ENCODE results near the gene CPED1. TPM values are rescaled to one million over a fixed set of nuclear protein-coding genes. Genes with fewer than 3 reads are reported as not detected.

CPED1 gene
- total and polyA plus RNA-seq, 7 donors: 1.2 to 120 (median 79.6) TPM

DNA sequence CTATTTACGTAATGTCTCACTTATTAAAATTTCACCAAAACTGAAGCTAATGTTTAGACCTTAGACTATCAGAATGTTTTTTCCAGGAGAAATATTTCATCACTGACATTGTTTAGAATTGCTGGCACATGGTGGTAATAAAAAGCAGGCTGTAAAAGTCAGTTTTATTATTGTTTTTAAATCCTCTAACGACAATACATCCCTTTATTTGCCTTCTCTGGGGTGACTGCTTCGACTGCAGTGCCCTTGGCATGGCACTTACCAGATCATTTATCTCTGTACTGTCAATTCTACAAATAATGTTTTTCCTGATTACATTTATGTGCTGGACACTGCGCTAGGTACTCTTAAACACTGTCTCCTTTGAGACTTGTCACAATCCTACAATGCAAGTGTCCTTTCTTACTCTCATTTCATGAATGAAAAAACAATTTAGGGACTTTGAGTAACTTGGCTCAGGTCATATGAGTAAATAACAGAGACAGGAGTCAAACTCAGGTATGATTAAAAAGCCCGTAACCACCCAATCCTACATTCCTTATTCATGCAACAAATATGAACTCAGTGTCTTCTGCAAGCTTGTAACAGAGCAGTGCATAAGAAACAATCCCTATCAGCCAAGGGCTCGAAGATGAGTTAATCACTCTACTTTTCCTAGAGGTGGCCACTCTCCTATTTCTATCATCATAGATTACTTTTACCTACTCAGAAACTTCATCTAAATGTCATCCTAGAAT lies 43.5 kb upstream of the CPED1 start:
- H3K4me1 ChIP-seq: peaks cover 0 to 40% (median 12%) of the 10 kb centered on the region in 4 donors
- DNase-seq: no peak
- WGBS, 2 donors: 13 to 54% methylated on average over 6 of the region's 6 CpGs
- H3K27ac ChIP-seq: peak overlapping the region in 3 of 4 donors; percentile 32 to 37 (median 35)
- intact Hi-C loops (cut with DNase I): loop anchor here (5.0 kb wide), 2 partner anchors 143 to 218 kb away; no protein-coding TSS in a partner anchor
- H3K9me3 ChIP-seq: no peaks in the 10 kb centered on the region
- TF ChIP-seq POLR2A (IDR thresholded peaks at IDR 0.05) (no peak), POLR2AphosphoS5 (IDR thresholded peaks at IDR 0.05) (peak in 3 of 4 donors; percentile 40 to 60 (median 49)), EP300 (IDR thresholded peaks at IDR 0.05) (peak in 1 of 4 donors; percentile 4)
- no peak overlapping the region for H3K4me3 ChIP-seq
- no peaks in the 10 kb centered on the region for H3K27me3 ChIP-seq
- H3K36me3 ChIP-seq: no peaks in the 10 kb centered on the region

DNA sequence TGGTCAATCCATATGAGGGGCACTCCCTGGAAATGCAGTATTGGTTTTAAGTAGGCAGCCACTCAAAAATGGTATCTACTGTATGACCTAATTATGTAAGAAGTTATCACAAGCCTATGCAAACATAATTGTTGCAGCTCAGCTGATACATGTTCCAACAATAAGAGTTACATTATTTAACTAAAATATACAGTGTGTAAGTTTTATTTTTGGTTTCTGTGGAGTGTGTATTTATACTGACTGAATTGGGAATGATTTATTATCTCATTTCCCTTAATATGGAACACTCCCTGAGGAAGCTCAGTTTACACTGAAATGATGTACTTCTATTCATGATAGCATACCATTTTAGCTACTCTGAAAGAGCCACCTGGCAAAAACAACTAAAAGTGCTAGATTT lies 40.5 kb upstream of the CPED1 start:
- Histone ChIP-seq H3K36me3 (no peaks in the 10 kb centered on the region), H3K27ac (no peak overlapping the region), H3K4me1 (peaks cover 0 to 59% (median 19%) of the 10 kb centered on the region in 4 donors), H3K9me3 (no peaks in the 10 kb centered on the region), H3K27me3 (no peaks in the 10 kb centered on the region), H3K4me3 (no peak overlapping the region)
- intact Hi-C loops (cut with DNase I): loop anchor here (5.0 kb wide), 1 partner anchor 221 kb away; no protein-coding TSS in a partner anchor
- DNase-seq: no peak
- TF ChIP-seq POLR2A (IDR thresholded peaks at IDR 0.05) (no peak), POLR2AphosphoS5 (IDR thresholded peaks at IDR 0.05) (no peak), EP300 (IDR thresholded peaks at IDR 0.05) (no peak)
- TF ChIP-seq, protein P1, sequence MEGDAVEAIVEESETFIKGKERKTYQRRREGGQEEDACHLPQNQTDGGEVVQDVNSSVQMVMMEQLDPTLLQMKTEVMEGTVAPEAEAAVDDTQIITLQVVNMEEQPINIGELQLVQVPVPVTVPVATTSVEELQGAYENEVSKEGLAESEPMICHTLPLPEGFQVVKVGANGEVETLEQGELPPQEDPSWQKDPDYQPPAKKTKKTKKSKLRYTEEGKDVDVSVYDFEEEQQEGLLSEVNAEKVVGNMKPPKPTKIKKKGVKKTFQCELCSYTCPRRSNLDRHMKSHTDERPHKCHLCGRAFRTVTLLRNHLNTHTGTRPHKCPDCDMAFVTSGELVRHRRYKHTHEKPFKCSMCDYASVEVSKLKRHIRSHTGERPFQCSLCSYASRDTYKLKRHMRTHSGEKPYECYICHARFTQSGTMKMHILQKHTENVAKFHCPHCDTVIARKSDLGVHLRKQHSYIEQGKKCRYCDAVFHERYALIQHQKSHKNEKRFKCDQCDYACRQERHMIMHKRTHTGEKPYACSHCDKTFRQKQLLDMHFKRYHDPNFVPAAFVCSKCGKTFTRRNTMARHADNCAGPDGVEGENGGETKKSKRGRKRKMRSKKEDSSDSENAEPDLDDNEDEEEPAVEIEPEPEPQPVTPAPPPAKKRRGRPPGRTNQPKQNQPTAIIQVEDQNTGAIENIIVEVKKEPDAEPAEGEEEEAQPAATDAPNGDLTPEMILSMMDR (IDR thresholded peaks at IDR 0.05): no peak

DNA sequence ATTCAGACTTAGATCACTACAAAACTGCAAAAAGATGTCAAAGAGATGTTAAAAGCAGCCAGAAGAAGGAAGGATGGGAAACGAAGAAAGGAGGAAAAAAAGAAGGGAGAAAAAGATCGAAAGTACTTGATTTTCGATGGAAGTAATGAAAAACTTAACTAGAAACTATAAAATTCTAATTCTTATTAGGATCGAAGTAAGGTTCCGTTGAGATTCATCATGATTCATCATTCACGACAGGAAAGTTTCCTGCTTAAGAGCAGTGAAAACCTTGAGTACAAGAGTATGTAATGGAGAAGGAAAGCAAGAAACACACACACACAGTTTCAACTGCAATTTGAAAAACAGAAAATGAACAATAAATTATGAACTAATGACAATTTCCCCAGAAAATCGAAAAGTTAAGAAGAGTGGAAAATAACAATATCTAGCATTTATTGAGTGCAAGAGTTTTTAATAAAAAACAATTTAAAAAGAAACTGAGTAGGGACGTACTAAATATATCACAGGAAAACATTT lies 39.1 kb upstream of the CPED1 start:
- H3K27ac ChIP-seq: peak overlapping the region in 1 of 4 donors; percentile 95
- DNase-seq: no peak
- H3K9me3 ChIP-seq: no peaks in the 10 kb centered on the region
- peaks cover 0 to 46% (median 19%) of the 10 kb centered on the region in 4 donors for H3K4me1 ChIP-seq
- WGBS, 2 donors: 39 to 52% methylated on average over 8 of the region's 8 CpGs
- peaks cover 0 to 11% (median 2%) of the 10 kb centered on the region in 4 donors for H3K36me3 ChIP-seq
- peak overlapping the region; percentile 64 to 73 (median 68) for H3K4me3 ChIP-seq
- TF ChIP-seq EP300 (IDR thresholded peaks at IDR 0.05) (no peak), POLR2AphosphoS5 (IDR thresholded peaks at IDR 0.05) (no peak), POLR2A (IDR thresholded peaks at IDR 0.05) (no peak)
- TF ChIP-seq, protein P1 (IDR thresholded peaks at IDR 0.05): no peak
- H3K27me3 ChIP-seq: no peaks in the 10 kb centered on the region
- intact Hi-C loops (cut with DNase I): loop anchor here (5.0 kb wide), 1 partner anchor 222 kb away; no protein-coding TSS in a partner anchor

DNA sequence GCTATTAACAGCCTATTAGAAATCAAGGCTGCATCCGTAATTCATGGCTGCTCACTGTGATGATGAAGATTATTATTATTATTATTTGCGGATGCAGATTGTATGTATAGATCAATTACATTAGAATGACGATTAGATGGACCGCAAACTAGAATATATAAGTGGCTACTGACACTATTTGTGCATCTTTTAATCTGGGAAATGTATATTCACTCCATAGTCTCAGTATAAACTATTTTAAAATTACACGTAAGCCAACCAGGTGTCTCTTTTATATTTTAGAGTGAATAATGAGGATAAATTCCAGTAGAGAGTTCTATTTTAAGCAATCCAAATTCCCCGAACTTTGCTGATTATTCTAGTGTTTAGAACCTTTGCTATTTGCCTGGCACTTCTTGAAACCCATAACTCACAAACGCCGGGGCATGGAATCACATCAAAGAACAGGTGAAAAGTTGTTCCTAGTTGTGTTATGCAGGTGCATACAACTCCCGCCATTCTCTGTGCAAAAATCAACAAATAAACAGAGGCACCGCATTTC lies 38.4 kb upstream of the CPED1 start:
- intact Hi-C loops (cut with DNase I): loop anchor here (2.0 to 5.0 kb wide), 4 partner anchors 39 to 223 kb away; partner anchors contain the start of genes CPED1 and TSPAN12

More for the DNA sequence above, 38.4 kb upstream of the CPED1 start:
- peak overlapping the region; percentile 64 to 73 (median 68) for H3K4me3 ChIP-seq
- H3K36me3 ChIP-seq: peaks cover 0 to 17% (median 2%) of the 10 kb centered on the region in 4 donors
- H3K27me3 ChIP-seq: no peaks in the 10 kb centered on the region
- WGBS, 2 donors: 1 to 2% methylated on average over 10 of the region's 10 CpGs
- H3K4me1 ChIP-seq: peaks cover 0 to 40% (median 14%) of the 10 kb centered on the region in 4 donors
- peak overlapping the region; percentile 94 to 96 (median 96) for H3K27ac ChIP-seq
- no peak for DNase-seq
- no peaks in the 10 kb centered on the region for H3K9me3 ChIP-seq
- TF ChIP-seq POLR2AphosphoS5 (IDR thresholded peaks at IDR 0.05) (no peak), EP300 (IDR thresholded peaks at IDR 0.05) (no peak), POLR2A (IDR thresholded peaks at IDR 0.05) (no peak)
- TF ChIP-seq, protein P1 (IDR thresholded peaks at IDR 0.05): no peak
